ENCODE results near the gene TAB2. TPM values are rescaled to one million over a fixed set of nuclear protein-coding genes. Genes with fewer than 3 reads are reported as not detected.
"Not testable (repeated sequence)": the region's sequence is repeated elsewhere in the genome, so short reads cannot be mapped to it uniquely, and the experiment has no call there.

The TAB2 gene
- total and polyA plus RNA-seq, 7 donors: 35.9 to 86.0 (median 56.5) TPM

DNA sequence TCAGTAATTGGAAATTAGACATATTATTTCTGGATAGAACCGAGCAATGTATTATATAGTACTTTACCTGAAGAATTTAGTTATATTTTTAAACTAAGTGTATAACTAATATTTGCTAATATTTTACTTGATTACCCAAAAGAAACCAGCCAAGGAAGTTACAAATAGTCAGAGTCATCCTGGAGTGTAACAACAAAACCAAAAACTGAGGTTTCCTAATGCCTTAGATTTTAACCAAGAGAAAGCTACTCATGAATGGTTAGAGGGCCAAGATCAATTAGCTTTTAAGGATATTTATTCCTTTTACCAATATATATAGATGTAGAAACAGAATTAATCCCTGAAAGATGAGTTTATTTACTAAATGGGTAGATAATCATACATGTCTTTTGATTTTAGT is 26.0 kb downstream of the TAB2 start:
- intact Hi-C loops (cut with DNase I): no loop called here
- no peaks in the 10 kb centered on the region for H3K9me3 ChIP-seq
- H3K27me3 ChIP-seq (ENCODE audit: insufficient read depth in 3 of 3, low read length in 2 of 3): no peaks in the 10 kb centered on the region
- peaks cover 31% of the 10 kb centered on the region for H3K4me1 ChIP-seq
- H3K36me3 ChIP-seq (ENCODE audit: insufficient read depth in 1 of 2, low read depth in 1 of 2): no peaks in the 10 kb centered on the region
- H3K4me3 ChIP-seq: no peak overlapping the region
- H3K27ac ChIP-seq: no peak overlapping the region
- TF ChIP-seq, protein P1, sequence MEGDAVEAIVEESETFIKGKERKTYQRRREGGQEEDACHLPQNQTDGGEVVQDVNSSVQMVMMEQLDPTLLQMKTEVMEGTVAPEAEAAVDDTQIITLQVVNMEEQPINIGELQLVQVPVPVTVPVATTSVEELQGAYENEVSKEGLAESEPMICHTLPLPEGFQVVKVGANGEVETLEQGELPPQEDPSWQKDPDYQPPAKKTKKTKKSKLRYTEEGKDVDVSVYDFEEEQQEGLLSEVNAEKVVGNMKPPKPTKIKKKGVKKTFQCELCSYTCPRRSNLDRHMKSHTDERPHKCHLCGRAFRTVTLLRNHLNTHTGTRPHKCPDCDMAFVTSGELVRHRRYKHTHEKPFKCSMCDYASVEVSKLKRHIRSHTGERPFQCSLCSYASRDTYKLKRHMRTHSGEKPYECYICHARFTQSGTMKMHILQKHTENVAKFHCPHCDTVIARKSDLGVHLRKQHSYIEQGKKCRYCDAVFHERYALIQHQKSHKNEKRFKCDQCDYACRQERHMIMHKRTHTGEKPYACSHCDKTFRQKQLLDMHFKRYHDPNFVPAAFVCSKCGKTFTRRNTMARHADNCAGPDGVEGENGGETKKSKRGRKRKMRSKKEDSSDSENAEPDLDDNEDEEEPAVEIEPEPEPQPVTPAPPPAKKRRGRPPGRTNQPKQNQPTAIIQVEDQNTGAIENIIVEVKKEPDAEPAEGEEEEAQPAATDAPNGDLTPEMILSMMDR (IDR thresholded peaks at IDR 0.05): no peak
- ATAC-seq (no peak), DNase-seq (no peak)
- 94 to 98% (median 97%) methylated on average over 1 of the region's 1 CpG for WGBS, 3 donors

DNA sequence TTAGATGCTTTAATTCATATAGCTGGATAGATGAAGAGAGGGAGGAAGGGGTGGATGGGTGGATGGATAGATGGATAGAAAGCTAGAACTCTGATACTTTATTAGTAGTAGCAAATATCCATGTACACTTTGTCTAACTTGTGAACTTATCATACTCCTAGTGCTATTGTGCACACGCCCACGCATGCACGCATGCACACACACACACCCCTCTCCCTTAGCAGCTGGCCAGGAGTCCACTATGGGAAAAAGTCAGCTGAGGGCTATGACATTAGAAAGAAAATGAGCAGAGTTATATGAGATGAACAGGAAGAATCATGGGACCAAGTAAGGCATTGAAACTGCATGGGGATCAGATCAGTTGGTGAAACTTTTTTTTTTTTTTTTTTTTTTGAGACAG is 28.6 kb downstream of the TAB2 start:
- Histone ChIP-seq H3K4me3 (no peak overlapping the region), H3K27ac (no peak overlapping the region), H3K36me3 (ENCODE audit: insufficient read depth in 1 of 2, low read depth in 1 of 2) (no peaks in the 10 kb centered on the region), H3K4me1 (peaks cover 17% of the 10 kb centered on the region), H3K27me3 (ENCODE audit: insufficient read depth in 3 of 3, low read length in 2 of 3) (no peaks in the 10 kb centered on the region), H3K9me3 (no peaks in the 10 kb centered on the region)
- ATAC-seq: no peak
- 92 to 94% (median 93%) methylated on average over 3 of the region's 3 CpGs for WGBS, 3 donors
- DNase-seq: no peak
- TF ChIP-seq, protein P1 (IDR thresholded peaks at IDR 0.05): no peak
- intact Hi-C loops (cut with DNase I): no loop called here

GRCh38 chr6:149347067-149347466 is 29.6 kb downstream of the TAB2 start:
- Histone ChIP-seq H3K9me3 (no peaks in the 10 kb centered on the region), H3K36me3 (ENCODE audit: insufficient read depth in 1 of 2, low read depth in 1 of 2) (no peaks in the 10 kb centered on the region), H3K4me1 (peaks cover 7% of the 10 kb centered on the region), H3K27ac (no peak overlapping the region), H3K4me3 (no peak overlapping the region), H3K27me3 (ENCODE audit: insufficient read depth in 3 of 3, low read length in 2 of 3) (no peaks in the 10 kb centered on the region)
- DNase-seq (no peak), ATAC-seq (no peak)
- 63 to 77% (median 66%) methylated on average over 2 of the region's 2 CpGs for WGBS, 3 donors
- TF ChIP-seq, protein P1 (IDR thresholded peaks at IDR 0.05): no peak
- intact Hi-C loops (cut with DNase I): no loop called here

DNA sequence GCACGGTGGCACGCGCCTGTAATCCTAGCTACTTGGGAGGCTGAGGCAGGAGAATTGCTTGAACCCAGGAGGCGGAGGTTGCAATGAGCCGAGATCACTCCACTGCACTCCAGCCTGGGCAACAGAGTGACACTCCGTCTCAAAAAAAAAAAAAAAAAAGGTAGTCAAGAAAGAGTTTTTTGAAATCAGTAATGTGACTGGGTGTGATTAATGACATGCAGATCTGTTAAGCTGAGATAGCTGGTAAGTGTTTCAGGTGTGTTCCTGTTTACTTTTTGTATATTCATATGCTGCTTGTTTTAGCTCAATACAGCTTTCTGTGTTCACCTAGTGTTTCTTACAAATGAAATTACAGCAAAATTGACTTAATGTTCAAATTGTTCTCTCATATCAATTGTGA is 31.8 kb downstream of the TAB2 start:
- H3K27me3 ChIP-seq (ENCODE audit: insufficient read depth in 3 of 3, low read length in 2 of 3); H3K36me3 ChIP-seq (ENCODE audit: insufficient read depth in 1 of 2, low read depth in 1 of 2); DNase-seq; H3K4me3 ChIP-seq; H3K27ac ChIP-seq; ATAC-seq; H3K9me3 ChIP-seq; intact Hi-C loops (cut with DNase I): not testable (repeated sequence)
- H3K4me1 ChIP-seq: peaks cover 16% of the 10 kb centered on the region
- WGBS, 3 donors: 92 to 100% (median 98%) methylated on average over 6 of the region's 6 CpGs

DNA sequence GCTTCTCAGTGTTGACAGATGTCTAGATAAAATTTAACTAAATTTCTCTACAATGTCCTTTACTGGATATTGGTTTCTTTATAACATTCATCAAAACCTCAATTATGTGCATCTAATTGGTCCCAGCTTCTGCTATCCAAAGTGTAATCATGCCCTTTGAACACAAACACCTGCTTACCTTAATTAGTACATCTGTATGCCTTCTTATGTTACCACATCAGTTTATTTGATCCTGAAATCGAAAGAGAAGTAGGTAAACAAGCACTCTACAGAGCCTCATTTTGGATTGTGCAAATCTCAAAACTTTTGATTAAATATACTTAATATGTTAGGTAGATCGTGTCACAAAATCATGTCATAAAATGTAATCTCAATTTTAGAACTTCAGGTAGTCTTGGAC is 36.5 kb downstream of the TAB2 start:
- TF ChIP-seq, protein P1 (IDR thresholded peaks at IDR 0.05): no peak
- H3K9me3 ChIP-seq: no peaks in the 10 kb centered on the region
- WGBS, 3 donors: 77 to 87% (median 82%) methylated on average over 2 of the region's 2 CpGs
- H3K4me1 ChIP-seq: peaks cover 18% of the 10 kb centered on the region
- no peak overlapping the region for H3K27ac ChIP-seq
- no peak overlapping the region for H3K4me3 ChIP-seq
- no peak for ATAC-seq
- no peaks in the 10 kb centered on the region for H3K36me3 ChIP-seq (ENCODE audit: insufficient read depth in 1 of 2, low read depth in 1 of 2)
- no peaks in the 10 kb centered on the region for H3K27me3 ChIP-seq (ENCODE audit: insufficient read depth in 3 of 3, low read length in 2 of 3)
- no peak for DNase-seq
- intact Hi-C loops (cut with DNase I): loop anchor here in 1 of 2 donors (5.0 kb wide), 1 partner anchor 33 kb away; no protein-coding TSS in a partner anchor
